Measurements from ENCODE around the gene PSMA1. TPM values are rescaled to one million over a fixed set of nuclear protein-coding genes. Genes with fewer than 3 reads are reported as not detected.

The PSMA1 gene
- total RNA-seq, 2 donors from 2014 or later, result 140 to 166 TPM

- no peak overlapping the region for H3K4me3 Mint-ChIP-seq
- H3K27me3 Mint-ChIP-seq, result no peaks in the 10 kb centered on the region
- H3K4me1 Mint-ChIP-seq, result no peaks in the 10 kb centered on the region
- ATAC-seq, result no peak
- H3K27ac Mint-ChIP-seq, result peak overlapping the region; percentile 4
- no peaks in the 10 kb centered on the region for H3K9me3 ChIP-seq (ENCODE audit: control insufficient read depth, low read length, poor library complexity, severe bottlenecking)
- peaks cover 2% of the 10 kb centered on the region for H3K36me3 Mint-ChIP-seq (ENCODE audit: low read depth)
- DNase-seq, result no peak
Measured at GRCh38 chr11:14455648-14456430, 64.3 kb downstream of the PSMA1 start.

Other genes with a start within 250 kb of the PSMA1 start
- 10 to 100 TPM; 19.1 to 26.2 TPM for gene RRAS2, start 161.2 kb downstream of the PSMA1 start, total RNA-seq
- 10 to 100 TPM; 59.5 to 74.2 TPM for gene COPB1, start 20.6 kb downstream of the PSMA1 start, total RNA-seq
- gene PDE3B, start 123.4 kb upstream of the PSMA1 start, total RNA-seq, result 10 to 100 TPM; 68.9 to 90.4 TPM

All from T-helper 17 cell (primary cell).